MM.1S (cell line): Measurements from ENCODE around the gene TSSK3.

ENCODE experiments used
- DNase-seq: peaks from one replicate; pipeline ENCODE4 v3.0.0-alpha.2; 2015
- H2AFZ ChIP-seq: fragments of 300-600 bp; sonication (generic); 2 replicates; pipeline ENCODE4 v1.6.0; 2016; ENCODE audit warnings: antibody characterized with exemption, low read length
- H3F3A ChIP-seq: fragments of 300-600 bp; sonication (generic); 2 replicates; pipeline ENCODE4 v1.6.1; 2016; ENCODE audit warnings: mild to moderate bottlenecking, antibody characterized with exemption, low read length, moderate library complexity, mixed read lengths; ENCODE audit not compliant: insufficient read depth
- H3K27ac ChIP-seq: fragments of 300-600 bp; sonication (generic); 2 replicates; pipeline ENCODE4 v1.5.1; 2016; ENCODE audit warnings: mild to moderate bottlenecking, low read length
- H3K27me3 ChIP-seq: fragments of 300-600 bp; sonication (generic); replicated peaks from 2 replicates; pipeline ENCODE4 v1.6.0; 2016; ENCODE audit warnings: low read length; ENCODE audit not compliant: insufficient read depth
- H3K36me3 ChIP-seq: fragments of 300-600 bp; sonication (generic); replicated peaks from 2 replicates; pipeline ENCODE4 v1.6.1; 2016; ENCODE audit warnings: mild to moderate bottlenecking, low read length, mixed read lengths; ENCODE audit not compliant: insufficient read depth
- H3K4me1 ChIP-seq: fragments of 300-600 bp; sonication (generic); 2 replicates; pipeline ENCODE4 v1.6.1; 2016; ENCODE audit warnings: low read length, mixed read lengths
- H3K4me2 ChIP-seq: fragments of 300-600 bp; sonication (generic); 2 replicates; pipeline ENCODE4 v1.6.0; 2016; ENCODE audit warnings: low read depth, low read length
- H3K4me3 ChIP-seq: fragments of 300-600 bp; sonication (generic); 2 replicates; pipeline ENCODE4 v1.5.1; 2016; ENCODE audit warnings: low read length, mixed read lengths
- H3K79me2 ChIP-seq: fragments of 300-600 bp; sonication (generic); 2 replicates; pipeline ENCODE4 v1.6.1; 2016; ENCODE audit warnings: mixed run types, low read length, mixed read lengths
- H3K9ac ChIP-seq: fragments of 300-600 bp; sonication (generic); 2 replicates; pipeline ENCODE4 v1.6.1; 2016; ENCODE audit warnings: low read length, mixed read lengths
- H3K9me2 ChIP-seq: fragments of 300-600 bp; sonication (generic); replicated peaks from 2 replicates; pipeline ENCODE4 v1.6.1; 2016; ENCODE audit warnings: mild to moderate bottlenecking, low read length, mixed read lengths; ENCODE audit not compliant: insufficient read depth
- H3K9me3 ChIP-seq: fragments of 300-600 bp; sonication (generic); replicated peaks from 2 replicates; pipeline ENCODE4 v1.6.1; 2016; ENCODE audit warnings: mild to moderate bottlenecking, low read length, mixed read lengths; ENCODE audit not compliant: insufficient read depth
- H4K20me1 ChIP-seq: fragments of 300-600 bp; sonication (generic); 2 replicates; pipeline ENCODE4 v1.6.1; 2016; ENCODE audit warnings: mild to moderate bottlenecking, low read length, moderate library complexity, mixed read lengths; ENCODE audit not compliant: insufficient read depth
- EZH2 ChIP-seq: fragments of 300-600 bp; sonication (generic); optimal IDR thresholded peaks from 2 replicates; pipeline ENCODE3; 2017; ENCODE audit warnings: low read depth, mild to moderate bottlenecking, antibody characterized with exemption, low read length, mixed read lengths
- EZH2phosphoT487 ChIP-seq: fragments of 300-600 bp; sonication (generic); IDR thresholded peaks from 2 replicates; pipeline ENCODE4 v1.6.1; 2018; ENCODE audit warnings: antibody characterized with exemption, low read length
- TF ChIP-seq, protein P1 (sequence below): fragments of 300-600 bp; sonication (generic); IDR thresholded peaks from 2 replicates; pipeline ENCODE4 v1.5.1; 2016; ENCODE audit warnings: antibody characterized with exemption, low read length, mixed read lengths

Gene TSSK3

DNA sequence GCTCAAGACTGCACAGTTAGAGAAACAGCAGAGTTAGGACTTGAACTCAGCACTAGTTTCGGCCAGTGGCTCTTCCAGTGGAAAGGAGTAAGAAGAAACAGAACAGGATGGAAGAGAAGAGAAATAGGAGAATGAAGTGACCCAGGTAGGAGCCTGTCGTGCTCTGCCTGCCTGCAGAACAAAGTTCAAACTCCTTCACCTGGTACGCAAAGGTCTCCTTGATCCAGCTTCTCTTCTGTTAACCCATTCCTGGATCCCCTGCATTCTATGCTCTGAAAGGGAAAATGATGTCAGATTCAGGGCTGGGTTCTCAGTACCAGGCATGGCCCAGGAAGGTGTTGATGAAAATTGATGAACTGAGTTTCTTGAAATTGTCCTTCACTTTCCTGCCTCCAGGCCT, 3.9 kb upstream of the TSSK3 start:
- no peak overlapping the region for H3K4me2 ChIP-seq
- H3K9me3 ChIP-seq, result no peaks in the 10 kb centered on the region
- DNase-seq, result no peak
- H3K79me2 ChIP-seq, result no peaks in the 10 kb centered on the region
- H3K4me3 ChIP-seq, result no peak overlapping the region
- H3K27ac ChIP-seq, result no peak overlapping the region
- no peaks in the 10 kb centered on the region for H3K9me2 ChIP-seq
- no peaks in the 10 kb centered on the region for H3K27me3 ChIP-seq
- no peaks in the 10 kb centered on the region for H3F3A ChIP-seq
- no peaks in the 10 kb centered on the region for H4K20me1 ChIP-seq
- H3K9ac ChIP-seq, result no peak overlapping the region
- no peaks in the 10 kb centered on the region for H3K4me1 ChIP-seq
- TF ChIP-seq EZH2 (no peak), EZH2phosphoT487 (no peak)
- TF ChIP-seq, protein P1, sequence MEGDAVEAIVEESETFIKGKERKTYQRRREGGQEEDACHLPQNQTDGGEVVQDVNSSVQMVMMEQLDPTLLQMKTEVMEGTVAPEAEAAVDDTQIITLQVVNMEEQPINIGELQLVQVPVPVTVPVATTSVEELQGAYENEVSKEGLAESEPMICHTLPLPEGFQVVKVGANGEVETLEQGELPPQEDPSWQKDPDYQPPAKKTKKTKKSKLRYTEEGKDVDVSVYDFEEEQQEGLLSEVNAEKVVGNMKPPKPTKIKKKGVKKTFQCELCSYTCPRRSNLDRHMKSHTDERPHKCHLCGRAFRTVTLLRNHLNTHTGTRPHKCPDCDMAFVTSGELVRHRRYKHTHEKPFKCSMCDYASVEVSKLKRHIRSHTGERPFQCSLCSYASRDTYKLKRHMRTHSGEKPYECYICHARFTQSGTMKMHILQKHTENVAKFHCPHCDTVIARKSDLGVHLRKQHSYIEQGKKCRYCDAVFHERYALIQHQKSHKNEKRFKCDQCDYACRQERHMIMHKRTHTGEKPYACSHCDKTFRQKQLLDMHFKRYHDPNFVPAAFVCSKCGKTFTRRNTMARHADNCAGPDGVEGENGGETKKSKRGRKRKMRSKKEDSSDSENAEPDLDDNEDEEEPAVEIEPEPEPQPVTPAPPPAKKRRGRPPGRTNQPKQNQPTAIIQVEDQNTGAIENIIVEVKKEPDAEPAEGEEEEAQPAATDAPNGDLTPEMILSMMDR, result no peak
- H2AFZ ChIP-seq, result no peak overlapping the region
- H3K36me3 ChIP-seq, result no peaks in the 10 kb centered on the region

DNA sequence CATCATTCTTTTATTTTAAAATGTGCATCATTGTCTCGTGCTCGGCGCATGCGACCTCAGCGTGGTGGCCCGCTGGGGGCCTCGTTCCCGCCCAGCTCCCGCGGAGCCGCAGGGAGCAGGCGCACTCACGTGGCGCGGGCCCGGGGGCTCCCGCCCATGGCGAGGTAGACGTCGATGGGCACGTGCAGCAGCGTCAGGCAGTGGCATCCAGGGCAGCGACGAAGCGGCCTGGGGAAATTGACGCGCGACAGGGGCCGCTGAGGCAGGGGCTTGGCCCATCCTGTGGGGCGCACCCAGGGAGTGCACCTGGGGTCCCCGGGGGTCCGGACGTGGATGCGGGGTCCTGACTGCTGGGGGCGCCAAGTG, 1.0 kb upstream of the TSSK3 start:
- Histone ChIP-seq H3K4me2 (no peak overlapping the region), H3K79me2 (no peaks in the 10 kb centered on the region), H3K27me3 (no peaks in the 10 kb centered on the region), H3K9me3 (no peaks in the 10 kb centered on the region), H3K27ac (no peak overlapping the region), H3K9me2 (no peaks in the 10 kb centered on the region), H3F3A (no peaks in the 10 kb centered on the region), H3K9ac (no peak overlapping the region), H3K4me3 (no peak overlapping the region), H2AFZ (no peak overlapping the region), H4K20me1 (no peaks in the 10 kb centered on the region), H3K4me1 (no peaks in the 10 kb centered on the region), H3K36me3 (no peaks in the 10 kb centered on the region; the same call in 1 of the 2 replicates)
- no peak for TF ChIP-seq EZH2
- no peak for TF ChIP-seq EZH2phosphoT487
- TF ChIP-seq, protein P1, result no peak
- DNase-seq, result no peak

DNA sequence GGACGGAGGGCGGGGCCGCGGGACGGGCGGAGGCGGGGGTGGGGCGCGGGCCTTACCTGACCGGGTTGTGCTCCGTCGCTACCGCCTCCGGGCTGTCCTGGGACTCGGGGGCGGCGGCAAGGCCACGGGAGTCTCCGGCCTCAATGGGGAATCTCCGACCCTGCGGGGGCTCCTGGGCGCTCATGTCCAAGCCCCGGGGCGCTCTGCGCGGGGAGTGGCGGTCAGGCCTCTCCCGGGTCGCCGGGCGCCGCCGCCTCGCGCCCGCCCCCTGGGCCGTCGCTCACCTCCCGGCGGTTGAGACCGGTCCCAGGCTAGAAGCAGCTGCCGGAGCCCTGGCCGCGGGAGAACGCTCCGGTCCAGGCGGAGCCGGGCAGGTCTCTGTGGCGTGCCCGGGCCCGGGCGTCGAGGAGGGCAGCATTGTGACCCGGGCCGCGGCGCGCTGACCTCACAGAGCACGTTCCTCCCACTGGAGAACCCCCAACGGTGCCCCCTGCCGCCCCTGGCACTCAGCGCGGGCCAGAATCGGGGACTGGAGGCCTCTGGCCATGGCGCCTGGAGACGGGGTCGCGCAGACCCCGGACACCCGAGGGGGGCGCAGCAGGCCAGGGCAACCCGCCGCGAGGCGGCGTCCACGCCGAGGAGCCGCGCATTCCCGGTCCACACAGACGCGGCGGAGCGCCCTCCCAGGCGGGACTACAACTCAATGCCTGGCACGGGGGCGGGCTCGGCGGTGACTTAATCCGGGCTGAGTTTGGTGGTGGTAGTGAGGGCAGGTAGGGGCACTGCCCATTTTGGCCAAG, 465 bp upstream of the TSSK3 start:
- DNase-seq, result no peak
- H3K36me3 ChIP-seq, result no peaks in the 10 kb centered on the region; the same call in none of the 2 replicates
- H3K79me2 ChIP-seq, result no peaks in the 10 kb centered on the region
- no peak overlapping the region for H3K4me2 ChIP-seq
- no peaks in the 10 kb centered on the region for H3F3A ChIP-seq
- H4K20me1 ChIP-seq, result no peaks in the 10 kb centered on the region
- H3K4me3 ChIP-seq, result no peak overlapping the region
- H3K9me3 ChIP-seq, result no peaks in the 10 kb centered on the region
- H3K9ac ChIP-seq, result no peak overlapping the region
- H2AFZ ChIP-seq, result no peak overlapping the region
- TF ChIP-seq, protein P1, result no peak
- TF ChIP-seq EZH2phosphoT487, result no peak
- no peak for TF ChIP-seq EZH2
- no peak overlapping the region for H3K27ac ChIP-seq
- no peaks in the 10 kb centered on the region for H3K27me3 ChIP-seq
- no peaks in the 10 kb centered on the region for H3K9me2 ChIP-seq
- no peaks in the 10 kb centered on the region for H3K4me1 ChIP-seq
